ENCODE measurements around the gene TMEM236.
A peak's percentile ranks its signal among the peaks of the same experiment; 100 is the strongest.

Gene TMEM236

GRCh38 chr10:17831896-17832295 lies 79.9 kb downstream of the TMEM236 start:
- no peak overlapping the region for H3K4me3 ChIP-seq (ENCODE audit: low read length)
- TF ChIP-seq, protein P1, sequence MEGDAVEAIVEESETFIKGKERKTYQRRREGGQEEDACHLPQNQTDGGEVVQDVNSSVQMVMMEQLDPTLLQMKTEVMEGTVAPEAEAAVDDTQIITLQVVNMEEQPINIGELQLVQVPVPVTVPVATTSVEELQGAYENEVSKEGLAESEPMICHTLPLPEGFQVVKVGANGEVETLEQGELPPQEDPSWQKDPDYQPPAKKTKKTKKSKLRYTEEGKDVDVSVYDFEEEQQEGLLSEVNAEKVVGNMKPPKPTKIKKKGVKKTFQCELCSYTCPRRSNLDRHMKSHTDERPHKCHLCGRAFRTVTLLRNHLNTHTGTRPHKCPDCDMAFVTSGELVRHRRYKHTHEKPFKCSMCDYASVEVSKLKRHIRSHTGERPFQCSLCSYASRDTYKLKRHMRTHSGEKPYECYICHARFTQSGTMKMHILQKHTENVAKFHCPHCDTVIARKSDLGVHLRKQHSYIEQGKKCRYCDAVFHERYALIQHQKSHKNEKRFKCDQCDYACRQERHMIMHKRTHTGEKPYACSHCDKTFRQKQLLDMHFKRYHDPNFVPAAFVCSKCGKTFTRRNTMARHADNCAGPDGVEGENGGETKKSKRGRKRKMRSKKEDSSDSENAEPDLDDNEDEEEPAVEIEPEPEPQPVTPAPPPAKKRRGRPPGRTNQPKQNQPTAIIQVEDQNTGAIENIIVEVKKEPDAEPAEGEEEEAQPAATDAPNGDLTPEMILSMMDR (IDR thresholded peaks at IDR 0.05; ENCODE audit: insufficient read depth, low read depth, low read length, missing control alignments) = no peak
- DNase-seq (ENCODE audit: low read depth) = no peak

DNA sequence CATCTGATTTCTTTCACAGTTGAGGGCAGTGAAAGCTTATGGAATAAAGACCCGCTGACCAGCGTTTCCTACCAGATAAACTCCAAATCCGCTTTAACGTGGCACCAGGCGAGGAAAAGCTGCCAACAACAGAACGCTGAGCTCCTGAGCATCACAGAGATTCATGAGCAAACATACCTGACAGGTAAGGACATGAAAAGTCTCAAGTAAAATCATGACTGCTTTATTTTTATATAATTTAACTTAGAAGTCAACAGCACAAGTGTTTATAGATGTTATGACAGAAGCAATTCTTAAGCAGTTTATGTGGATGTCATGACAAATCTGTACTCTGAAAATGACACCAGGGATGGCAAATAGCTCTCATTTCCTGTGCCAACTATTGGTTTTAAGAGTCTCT lies 81.7 kb downstream of the TMEM236 start:
- no peak overlapping the region for H3K4me3 ChIP-seq (ENCODE audit: low read length)
- TF ChIP-seq, protein P1 (IDR thresholded peaks at IDR 0.05; ENCODE audit: insufficient read depth, low read depth, low read length, missing control alignments) = no peak

DNA sequence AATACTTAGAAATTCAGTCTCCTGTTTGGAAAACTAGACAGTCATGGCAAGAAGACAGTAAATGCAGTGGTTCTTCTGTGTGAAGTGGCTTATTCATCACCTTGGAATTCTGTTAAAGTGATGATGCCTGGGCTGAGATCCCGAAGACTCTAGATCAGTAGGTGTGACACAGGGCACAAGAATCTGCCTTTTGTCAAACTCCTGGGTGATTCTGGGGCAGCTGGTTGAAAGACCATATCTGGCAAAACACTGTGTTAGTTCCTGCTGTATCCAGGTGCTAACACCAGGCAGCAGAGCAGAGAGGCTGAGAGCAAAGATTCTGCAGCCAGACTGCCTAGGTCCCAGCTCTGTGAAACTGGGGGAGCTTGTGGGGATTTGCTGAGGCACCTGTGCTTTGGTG lies 83.7 kb downstream of the TMEM236 start:
- DNase-seq (ENCODE audit: low read depth) = peak; percentile 90
- TF ChIP-seq, protein P1 (IDR thresholded peaks at IDR 0.05; ENCODE audit: insufficient read depth, low read depth, low read length, missing control alignments) = peak; percentile 15
- no peak overlapping the region for H3K4me3 ChIP-seq (ENCODE audit: low read length)

More for the DNA sequence above, 81.7 kb downstream of the TMEM236 start:
- peak; percentile 62 for DNase-seq (ENCODE audit: low read depth)

- DNase-seq (ENCODE audit: low read depth) = peak; percentile 44
- peak overlapping the region; percentile 12 for H3K4me3 ChIP-seq (ENCODE audit: low read length)
- TF ChIP-seq, protein P1 (IDR thresholded peaks at IDR 0.05; ENCODE audit: insufficient read depth, low read depth, low read length, missing control alignments) = no peak
These were observed 84.9 kb downstream of the TMEM236 start for GRCh38 chr10:17836942-17837341.

DNA sequence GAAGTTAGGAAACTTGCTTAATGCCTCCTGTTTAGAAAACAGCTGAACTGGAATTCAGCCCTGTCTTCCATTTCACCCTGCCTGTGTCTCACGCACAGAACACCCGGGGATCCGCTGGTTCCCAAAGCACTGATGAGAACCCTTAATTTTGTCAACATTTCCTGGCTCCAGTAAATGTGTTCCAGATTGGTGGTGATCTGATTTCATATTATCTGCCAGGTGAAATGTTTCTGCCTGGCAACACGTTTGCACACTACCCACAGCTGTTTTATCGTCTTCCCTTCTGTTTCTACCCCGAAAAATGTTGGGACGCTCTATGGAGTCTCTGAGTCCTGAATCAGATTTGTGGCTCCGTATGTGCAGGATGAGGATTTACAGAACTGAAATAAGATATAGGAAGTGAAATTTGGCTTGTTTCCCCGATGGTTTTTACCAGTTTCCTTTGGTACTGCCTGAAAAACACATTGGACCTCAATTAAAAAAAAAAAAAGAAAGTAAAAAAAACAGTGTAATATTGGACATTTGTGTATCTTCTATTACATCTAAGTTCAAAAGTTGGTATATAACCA lies 86.2 kb downstream of the TMEM236 start:
- DNase-seq (ENCODE audit: low read depth) = no peak
- TF ChIP-seq, protein P1 (IDR thresholded peaks at IDR 0.05; ENCODE audit: insufficient read depth, low read depth, low read length, missing control alignments) = no peak

DNA sequence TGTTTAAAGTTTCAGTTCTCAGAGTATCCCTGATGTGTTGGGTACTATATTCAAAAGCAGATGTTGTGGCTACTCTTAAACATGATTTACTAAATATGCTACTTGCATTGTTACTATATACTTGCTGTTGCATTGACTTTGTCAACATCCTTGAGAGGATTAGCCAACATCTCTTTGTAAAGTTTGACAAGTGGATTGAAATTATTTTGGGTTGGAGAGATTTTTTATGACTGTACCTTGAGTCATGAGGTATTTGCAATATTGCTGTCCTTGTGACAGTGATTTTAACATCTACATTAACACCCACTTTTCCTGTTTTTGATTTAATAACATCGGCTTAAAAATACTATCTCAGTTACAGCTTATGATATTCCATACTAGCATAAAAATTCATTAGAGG lies 89.0 kb downstream of the TMEM236 start:
- TF ChIP-seq, protein P1 (IDR thresholded peaks at IDR 0.05; ENCODE audit: insufficient read depth, low read depth, low read length, missing control alignments) = no peak
- no peak overlapping the region for H3K4me3 ChIP-seq (ENCODE audit: low read length)
- peak; percentile 59 for DNase-seq (ENCODE audit: low read depth)

More for the DNA sequence above, 86.2 kb downstream of the TMEM236 start:
- no peak overlapping the region for H3K4me3 ChIP-seq (ENCODE audit: low read length)

- TF ChIP-seq, protein P1 (IDR thresholded peaks at IDR 0.05; ENCODE audit: insufficient read depth, low read depth, low read length, missing control alignments) = no peak
- no peak for DNase-seq (ENCODE audit: low read depth)
- no peak overlapping the region for H3K4me3 ChIP-seq (ENCODE audit: low read length)
These were observed 90.6 kb downstream of the TMEM236 start for GRCh38 chr10:17842641-17843040.

Measured in epithelial cell of esophagus (primary cell).